WTC11 (cell line): ENCODE measurements around the gene GIPC1. TPM values are rescaled to one million over a fixed set of nuclear protein-coding genes. Genes with fewer than 3 reads are reported as not detected.

ENCODE experiments used
- ATAC-seq: fragments of 200-7000 bp; cut with Tn5 transposase; 2 replicates; pipeline ENCODE4 v1.10.0; 2021; ENCODE audit warnings: mild to moderate bottlenecking, moderate library complexity
- CTCF ChIA-PET: fragments of 300-600 bp; sonication (Branson Sonifier 250); formaldehyde crosslinking; loops from one replicate; lab custom pipeline; 2021; ENCODE audit warnings: antibody characterized with exemption; lab: Charles Lee
- POLR2A ChIA-PET: fragments of 350-600 bp; sonication (Branson Sonifier 250); formaldehyde crosslinking; loops from one replicate; lab custom pipeline; 2021; ENCODE audit warnings: antibody characterized with exemption; lab: Charles Lee
- DNase-seq: peaks from one replicate; pipeline ENCODE4 v3.0.0; 2021; ENCODE audit warnings: low spot score
- H3K27ac Mint-ChIP-seq: 2 replicates; pipeline ENCODE4 v1.8.0; 2021; ENCODE audit warnings: mixed read lengths
- H3K27me3 Mint-ChIP-seq: 2 replicates; pipeline ENCODE4 v1.8.0; 2021; ENCODE audit warnings: low read depth, mild to moderate bottlenecking, moderate library complexity, mixed read lengths
- H3K36me3 Mint-ChIP-seq: 2 replicates; pipeline ENCODE4 v1.8.0; 2021; ENCODE audit warnings: mixed read lengths
- H3K4me1 Mint-ChIP-seq: 2 replicates; pipeline ENCODE4 v1.8.0; 2022; ENCODE audit warnings: mixed read lengths
- H3K4me3 Mint-ChIP-seq: 2 replicates; pipeline ENCODE4 v1.8.0; 2021; ENCODE audit warnings: mild to moderate bottlenecking, moderate library complexity, mixed read lengths
- H3K9me3 Mint-ChIP-seq: 2 replicates; pipeline ENCODE4 v1.8.0; 2021; ENCODE audit warnings: mixed read lengths
- GTF2I ChIP-seq: fragments of 250-450 bp; sonication (Bioruptor Pico); conservative IDR thresholded peaks from 2 replicates; pipeline ENCODE4 v1.4.0; 2021; ENCODE audit warnings: mild to moderate bottlenecking
- HMGA2 ChIP-seq: fragments of 250-450 bp; sonication (Bioruptor Pico); IDR thresholded peaks from 2 replicates; pipeline ENCODE4 v1.4.0; 2021; ENCODE audit warnings: mild to moderate bottlenecking, moderate library complexity
- NFE2L1 ChIP-seq: sonication (generic); formaldehyde crosslinking; IDR thresholded peaks from 2 replicates; pipeline ENCODE4 v1.8.1; 2023; ENCODE audit warnings: missing genetic modification reagents
- OVOL2 ChIP-seq: fragments of 250-450 bp; sonication (Bioruptor Pico); IDR thresholded peaks from 2 replicates; pipeline ENCODE4 v1.9.0; 2021; ENCODE audit warnings: mild to moderate bottlenecking, borderline replicate concordance
- SMAD3 ChIP-seq: sonication (generic); formaldehyde crosslinking; IDR thresholded peaks from 2 replicates; pipeline ENCODE4 v1.8.0; 2022; ENCODE audit warnings: missing genetic modification reagents, mild to moderate bottlenecking, borderline replicate concordance
- SMAD4 ChIP-seq: sonication (generic); formaldehyde crosslinking; IDR thresholded peaks from 2 replicates; pipeline ENCODE4 v1.8.0; 2022; ENCODE audit warnings: mild to moderate bottlenecking, missing genetic modification reagents
- SP1 ChIP-seq: sonication (generic); formaldehyde crosslinking; conservative IDR thresholded peaks from 2 replicates; pipeline ENCODE4 v1.8.1; 2022; ENCODE audit warnings: missing genetic modification reagents
- total RNA-seq: library from RNA; stranded (reverse); gene quantifications from 3 replicates; pipeline ENCODE4 v1.2.3, GENCODE V29; 2021
- TF ChIP-seq, protein P1 (sequence below): sonication (generic); formaldehyde crosslinking; IDR thresholded peaks from 2 replicates; pipeline ENCODE4 v1.8.1; 2023; ENCODE audit warnings: mild to moderate bottlenecking, missing genetic modification reagents
- TF ChIP-seq, protein P2 (sequence below): sonication (generic); formaldehyde crosslinking; IDR thresholded peaks from 2 replicates; pipeline ENCODE4 v1.8.1; 2022; ENCODE audit warnings: low read depth, mild to moderate bottlenecking, moderate library complexity, missing genetic modification reagents, borderline replicate concordance
- TF ChIP-seq, protein P3 (sequence below): sonication (generic); formaldehyde crosslinking; IDR thresholded peaks from 2 replicates; pipeline ENCODE4 v1.8.1; 2022; ENCODE audit warnings: mild to moderate bottlenecking, missing genetic modification reagents, moderate library complexity, borderline replicate concordance
- TF ChIP-seq, protein P4 (sequence below): fragments of 250-450 bp; sonication (Bioruptor Pico); IDR thresholded peaks from 2 replicates; pipeline ENCODE4 v1.9.0; 2021; ENCODE audit warnings: moderate library complexity, mild to moderate bottlenecking, inconsistent platforms, borderline replicate concordance
- TF ChIP-seq, protein P5 (sequence below): fragments of 200-600 bp; IDR thresholded peaks from 2 replicates; pipeline ENCODE4 v1.8.0; 2022; ENCODE audit warnings: antibody characterized with exemption
- TF ChIP-seq, protein P6 (sequence below): sonication (generic); formaldehyde crosslinking; IDR thresholded peaks from 2 replicates; pipeline ENCODE4 v1.8.1; 2022; ENCODE audit warnings: mild to moderate bottlenecking, moderate library complexity, missing genetic modification reagents

GIPC1 gene
- total RNA-seq, 1 experiment from 2014 or later, result 76.5 TPM

DNA sequence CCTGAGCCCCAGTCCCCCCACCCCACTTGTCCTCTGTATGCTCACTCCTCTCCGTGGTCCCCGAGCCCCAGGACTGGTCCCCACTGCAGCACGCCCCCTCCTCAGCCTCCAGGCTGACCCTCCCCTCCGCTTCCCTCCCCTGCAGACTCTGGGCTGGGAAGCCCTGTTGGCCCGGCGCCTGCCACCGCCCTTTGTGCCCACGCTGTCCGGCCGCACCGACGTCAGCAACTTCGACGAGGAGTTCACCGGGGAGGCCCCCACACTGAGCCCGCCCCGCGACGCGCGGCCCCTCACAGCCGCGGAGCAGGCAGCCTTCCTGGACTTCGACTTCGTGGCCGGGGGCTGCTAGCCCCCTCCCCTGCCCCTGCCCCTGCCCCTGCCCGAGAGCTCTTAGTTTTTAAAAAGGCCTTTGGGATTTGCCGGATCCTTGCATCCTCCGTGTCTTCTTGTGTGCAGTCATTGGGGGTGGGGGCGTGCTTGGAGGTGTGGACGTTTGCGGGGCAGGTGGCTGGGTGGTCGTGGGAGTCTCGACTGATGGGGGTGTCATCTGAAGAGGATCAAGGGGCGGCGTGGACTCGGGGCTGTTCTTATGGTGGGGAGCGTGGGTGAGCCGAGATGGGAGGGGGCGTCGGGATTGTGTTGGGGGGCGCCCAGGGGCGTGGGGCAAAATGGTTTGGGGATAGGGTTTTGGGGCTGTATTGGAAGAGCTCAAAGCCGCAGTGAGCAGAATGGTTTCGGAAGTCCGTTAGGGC, 24.3 kb downstream of the GIPC1 start (continued):
- TF ChIP-seq, protein P1, sequence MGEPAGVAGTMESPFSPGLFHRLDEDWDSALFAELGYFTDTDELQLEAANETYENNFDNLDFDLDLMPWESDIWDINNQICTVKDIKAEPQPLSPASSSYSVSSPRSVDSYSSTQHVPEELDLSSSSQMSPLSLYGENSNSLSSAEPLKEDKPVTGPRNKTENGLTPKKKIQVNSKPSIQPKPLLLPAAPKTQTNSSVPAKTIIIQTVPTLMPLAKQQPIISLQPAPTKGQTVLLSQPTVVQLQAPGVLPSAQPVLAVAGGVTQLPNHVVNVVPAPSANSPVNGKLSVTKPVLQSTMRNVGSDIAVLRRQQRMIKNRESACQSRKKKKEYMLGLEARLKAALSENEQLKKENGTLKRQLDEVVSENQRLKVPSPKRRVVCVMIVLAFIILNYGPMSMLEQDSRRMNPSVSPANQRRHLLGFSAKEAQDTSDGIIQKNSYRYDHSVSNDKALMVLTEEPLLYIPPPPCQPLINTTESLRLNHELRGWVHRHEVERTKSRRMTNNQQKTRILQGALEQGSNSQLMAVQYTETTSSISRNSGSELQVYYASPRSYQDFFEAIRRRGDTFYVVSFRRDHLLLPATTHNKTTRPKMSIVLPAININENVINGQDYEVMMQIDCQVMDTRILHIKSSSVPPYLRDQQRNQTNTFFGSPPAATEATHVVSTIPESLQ, result no peak
- TF ChIP-seq, protein P2, sequence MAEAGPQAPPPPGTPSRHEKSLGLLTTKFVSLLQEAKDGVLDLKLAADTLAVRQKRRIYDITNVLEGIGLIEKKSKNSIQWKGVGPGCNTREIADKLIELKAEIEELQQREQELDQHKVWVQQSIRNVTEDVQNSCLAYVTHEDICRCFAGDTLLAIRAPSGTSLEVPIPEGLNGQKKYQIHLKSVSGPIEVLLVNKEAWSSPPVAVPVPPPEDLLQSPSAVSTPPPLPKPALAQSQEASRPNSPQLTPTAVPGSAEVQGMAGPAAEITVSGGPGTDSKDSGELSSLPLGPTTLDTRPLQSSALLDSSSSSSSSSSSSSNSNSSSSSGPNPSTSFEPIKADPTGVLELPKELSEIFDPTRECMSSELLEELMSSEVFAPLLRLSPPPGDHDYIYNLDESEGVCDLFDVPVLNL (CRISPR knock-in tag), result no peak
- TF ChIP-seq NFE2L1 (CRISPR knock-in tag), result no peak
- no peak for TF ChIP-seq SMAD4 (CRISPR knock-in tag)
- no peak for TF ChIP-seq GTF2I
- TF ChIP-seq, protein P3, sequence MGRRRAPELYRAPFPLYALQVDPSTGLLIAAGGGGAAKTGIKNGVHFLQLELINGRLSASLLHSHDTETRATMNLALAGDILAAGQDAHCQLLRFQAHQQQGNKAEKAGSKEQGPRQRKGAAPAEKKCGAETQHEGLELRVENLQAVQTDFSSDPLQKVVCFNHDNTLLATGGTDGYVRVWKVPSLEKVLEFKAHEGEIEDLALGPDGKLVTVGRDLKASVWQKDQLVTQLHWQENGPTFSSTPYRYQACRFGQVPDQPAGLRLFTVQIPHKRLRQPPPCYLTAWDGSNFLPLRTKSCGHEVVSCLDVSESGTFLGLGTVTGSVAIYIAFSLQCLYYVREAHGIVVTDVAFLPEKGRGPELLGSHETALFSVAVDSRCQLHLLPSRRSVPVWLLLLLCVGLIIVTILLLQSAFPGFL, result no peak
- no peak for TF ChIP-seq OVOL2 (CRISPR knock-in tag)
- TF ChIP-seq, protein P4, sequence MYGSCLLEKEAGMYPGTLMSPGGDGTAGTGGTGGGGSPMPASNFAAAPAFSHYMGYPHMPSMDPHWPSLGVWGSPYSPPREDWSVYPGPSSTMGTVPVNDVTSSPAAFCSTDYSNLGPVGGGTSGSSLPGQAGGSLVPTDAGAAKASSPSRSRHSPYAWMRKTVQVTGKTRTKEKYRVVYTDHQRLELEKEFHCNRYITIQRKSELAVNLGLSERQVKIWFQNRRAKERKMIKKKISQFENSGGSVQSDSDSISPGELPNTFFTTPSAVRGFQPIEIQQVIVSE (CRISPR knock-in tag), result no peak
- TF ChIP-seq, protein P5, sequence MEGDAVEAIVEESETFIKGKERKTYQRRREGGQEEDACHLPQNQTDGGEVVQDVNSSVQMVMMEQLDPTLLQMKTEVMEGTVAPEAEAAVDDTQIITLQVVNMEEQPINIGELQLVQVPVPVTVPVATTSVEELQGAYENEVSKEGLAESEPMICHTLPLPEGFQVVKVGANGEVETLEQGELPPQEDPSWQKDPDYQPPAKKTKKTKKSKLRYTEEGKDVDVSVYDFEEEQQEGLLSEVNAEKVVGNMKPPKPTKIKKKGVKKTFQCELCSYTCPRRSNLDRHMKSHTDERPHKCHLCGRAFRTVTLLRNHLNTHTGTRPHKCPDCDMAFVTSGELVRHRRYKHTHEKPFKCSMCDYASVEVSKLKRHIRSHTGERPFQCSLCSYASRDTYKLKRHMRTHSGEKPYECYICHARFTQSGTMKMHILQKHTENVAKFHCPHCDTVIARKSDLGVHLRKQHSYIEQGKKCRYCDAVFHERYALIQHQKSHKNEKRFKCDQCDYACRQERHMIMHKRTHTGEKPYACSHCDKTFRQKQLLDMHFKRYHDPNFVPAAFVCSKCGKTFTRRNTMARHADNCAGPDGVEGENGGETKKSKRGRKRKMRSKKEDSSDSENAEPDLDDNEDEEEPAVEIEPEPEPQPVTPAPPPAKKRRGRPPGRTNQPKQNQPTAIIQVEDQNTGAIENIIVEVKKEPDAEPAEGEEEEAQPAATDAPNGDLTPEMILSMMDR, result no peak
- no peak for TF ChIP-seq SP1 (CRISPR knock-in tag)

DNA sequence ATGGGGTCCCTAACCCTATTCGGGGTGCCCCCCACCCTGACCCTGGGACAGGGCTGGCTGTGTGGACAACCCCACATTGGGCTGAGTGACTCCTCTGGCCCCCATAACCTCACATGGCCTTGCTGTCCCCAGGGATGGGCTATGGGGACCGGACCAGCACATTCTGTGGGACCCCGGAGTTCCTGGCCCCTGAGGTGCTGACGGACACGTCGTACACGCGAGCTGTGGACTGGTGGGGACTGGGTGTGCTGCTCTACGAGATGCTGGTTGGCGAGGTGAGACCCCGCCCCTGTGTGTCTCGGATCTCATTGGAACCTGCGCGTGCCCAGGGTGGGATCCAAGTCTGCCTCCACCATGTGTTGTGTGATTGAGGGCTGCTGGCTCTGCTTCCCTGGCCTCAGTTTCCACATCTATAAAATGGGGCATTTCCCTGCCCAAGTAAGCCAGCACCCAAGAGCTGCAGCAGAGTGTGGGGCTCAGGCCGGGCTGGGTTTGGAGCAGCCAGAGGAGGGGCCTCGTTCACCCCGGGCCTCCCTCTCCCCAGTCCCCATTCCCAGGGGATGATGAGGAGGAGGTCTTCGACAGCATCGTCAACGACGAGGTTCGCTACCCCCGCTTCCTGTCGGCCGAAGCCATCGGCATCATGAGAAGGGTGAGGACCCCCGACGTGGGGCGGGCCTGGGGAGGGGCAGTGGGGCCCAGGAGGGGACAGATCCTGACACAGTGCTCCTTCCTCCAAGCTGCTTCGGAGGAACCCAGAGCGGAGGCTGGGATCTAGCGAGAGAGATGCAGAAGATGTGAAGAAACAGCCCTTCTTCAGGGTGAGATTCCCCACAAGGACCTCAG, 25.7 kb downstream of the GIPC1 start:
- POLR2A ChIA-PET, result no interaction called here
- H3K27ac Mint-ChIP-seq, result no peak overlapping the region
- H3K4me1 Mint-ChIP-seq, result peaks cover 13% of the 10 kb centered on the region
- no peak for TF ChIP-seq HMGA2 (CRISPR knock-in tag)
- TF ChIP-seq, protein P6, sequence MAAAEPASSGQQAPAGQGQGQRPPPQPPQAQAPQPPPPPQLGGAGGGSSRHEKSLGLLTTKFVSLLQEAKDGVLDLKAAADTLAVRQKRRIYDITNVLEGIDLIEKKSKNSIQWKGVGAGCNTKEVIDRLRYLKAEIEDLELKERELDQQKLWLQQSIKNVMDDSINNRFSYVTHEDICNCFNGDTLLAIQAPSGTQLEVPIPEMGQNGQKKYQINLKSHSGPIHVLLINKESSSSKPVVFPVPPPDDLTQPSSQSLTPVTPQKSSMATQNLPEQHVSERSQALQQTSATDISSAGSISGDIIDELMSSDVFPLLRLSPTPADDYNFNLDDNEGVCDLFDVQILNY (CRISPR knock-in tag), result no peak
- TF ChIP-seq, all 79 proteins: peak for 0
- DNase-seq, result no peak
- no peak for ATAC-seq
- CTCF ChIA-PET, result no interaction called here
- H3K9me3 Mint-ChIP-seq, result no peaks in the 10 kb centered on the region
- peaks cover 12% of the 10 kb centered on the region for H3K27me3 Mint-ChIP-seq
- no peak overlapping the region for H3K4me3 Mint-ChIP-seq
- H3K36me3 Mint-ChIP-seq, result peaks cover 21% of the 10 kb centered on the region

DNA sequence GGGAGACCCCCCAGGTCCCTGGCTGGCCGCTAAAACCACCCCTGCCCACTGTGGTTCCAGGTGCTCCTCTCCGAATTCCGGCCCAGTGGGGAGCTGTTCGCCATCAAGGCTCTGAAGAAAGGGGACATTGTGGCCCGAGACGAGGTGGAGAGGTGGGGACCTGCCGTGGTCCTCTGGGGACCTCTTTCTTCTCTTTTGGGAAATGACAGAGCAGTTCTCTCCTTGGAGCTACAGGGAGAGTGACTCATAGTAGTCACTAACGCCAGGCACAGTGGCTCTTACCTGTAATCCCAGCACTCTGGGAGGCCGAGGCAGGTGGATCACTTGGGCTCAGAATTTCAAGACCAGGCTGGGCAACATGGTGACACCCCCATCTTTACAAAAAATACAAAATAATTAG, 28.1 kb downstream of the GIPC1 start:
- DNase-seq (no peak), ATAC-seq (no peak)
- Mint-ChIP-seq H3K9me3 (no peaks in the 10 kb centered on the region), H3K27me3 (peaks cover 3% of the 10 kb centered on the region; the same call in 1 of the 2 replicates), H3K27ac (no peak overlapping the region), H3K4me3 (no peak overlapping the region), H3K4me1 (peaks cover 1% of the 10 kb centered on the region), H3K36me3 (peaks cover 34% of the 10 kb centered on the region)
- no peak for TF ChIP-seq SMAD3 (CRISPR knock-in tag)
- CTCF ChIA-PET, result interaction anchor here (0.6 to 1.7 kb wide), 8 partner anchors 12 to 327 kb away, joined by 3 to 15 read pairs (median 6); partner anchors contain the start of gene GIPC1
- POLR2A ChIA-PET, result interaction anchor here (1.4 kb wide), 1 partner anchor 18 kb away, joined by 4 read pairs; no protein-coding TSS in a partner anchor
